Sigmoid colon (tissue), 4 donors: Measurements from ENCODE around the gene C19orf53.
A peak's percentile ranks its signal among the peaks of the same experiment; 100 is the strongest.

Experiments used
- CTCF ChIP-seq, 4 experiments: fragments of 450-650 bp in 3 of 4; fragments of 200-600 bp in 1 of 4; IDR thresholded peaks; one replicate each; pipeline ENCODE4 v1.5.1; 2016 to 2019; ENCODE audit warnings: antibody characterized with exemption in 4 of 4, mild to moderate bottlenecking in 3 of 4, moderate library complexity in 2 of 4
- EP300 ChIP-seq, 4 donors: sonication (generic); formaldehyde crosslinking; IDR thresholded peaks; one replicate each; pipeline ENCODE4 v1.6.1; 2017; ENCODE audit warnings: antibody characterized with exemption in 4 of 4
- POLR2A ChIP-seq, 2 donors: fragments of 450-650 bp; IDR thresholded peaks; one replicate each; pipeline ENCODE4 v1.6.1; 2016; ENCODE audit warnings: antibody characterized with exemption in 2 of 2, mild to moderate bottlenecking in 2 of 2, moderate library complexity in 2 of 2
- POLR2AphosphoS5 ChIP-seq, 4 donors: sonication (generic); formaldehyde crosslinking; IDR thresholded peaks; one replicate each; pipeline ENCODE4 v1.6.1; 2017; ENCODE audit warnings: antibody characterized with exemption in 4 of 4

- TF ChIP-seq CTCF (IDR thresholded peaks at IDR 0.05): no peak
- TF ChIP-seq EP300 (IDR thresholded peaks at IDR 0.05): peak in 2 of 4 donors; percentile 34 to 54
- TF ChIP-seq POLR2A (IDR thresholded peaks at IDR 0.05): no peak
- peak; percentile 43 to 88 (median 66) for TF ChIP-seq POLR2AphosphoS5 (IDR thresholded peaks at IDR 0.05)
Observed at GRCh38 chr19:13781547-13781946, 7.3 kb downstream of the C19orf53 start.
